GM18951 (cell line): ENCODE results near the gene TMC3.
"Not testable (repeated sequence)": the region's sequence is repeated elsewhere in the genome, so short reads cannot be mapped to it uniquely, and the experiment has no call there.

ENCODE experiments used
- POLR2A ChIP-seq: IDR thresholded peaks from 4 replicates; pipeline ENCODE4 v1.6.1; 2011; ENCODE audit warnings: mild to moderate bottlenecking; ENCODE audit not compliant: insufficient read length, insufficient read depth; ENCODE audit errors: extremely low read depth
- in situ Hi-C: fragments of 300-500 bp; cut with MboI; formaldehyde crosslinking; loops from one replicate; pipeline ENCODE4 v1.12.0; 2022; ENCODE audit warnings: low sequenced_read_pairs, mixed read lengths, inconsistent platforms; ENCODE audit not compliant: unreplicated experiment

The TMC3 gene

DNA sequence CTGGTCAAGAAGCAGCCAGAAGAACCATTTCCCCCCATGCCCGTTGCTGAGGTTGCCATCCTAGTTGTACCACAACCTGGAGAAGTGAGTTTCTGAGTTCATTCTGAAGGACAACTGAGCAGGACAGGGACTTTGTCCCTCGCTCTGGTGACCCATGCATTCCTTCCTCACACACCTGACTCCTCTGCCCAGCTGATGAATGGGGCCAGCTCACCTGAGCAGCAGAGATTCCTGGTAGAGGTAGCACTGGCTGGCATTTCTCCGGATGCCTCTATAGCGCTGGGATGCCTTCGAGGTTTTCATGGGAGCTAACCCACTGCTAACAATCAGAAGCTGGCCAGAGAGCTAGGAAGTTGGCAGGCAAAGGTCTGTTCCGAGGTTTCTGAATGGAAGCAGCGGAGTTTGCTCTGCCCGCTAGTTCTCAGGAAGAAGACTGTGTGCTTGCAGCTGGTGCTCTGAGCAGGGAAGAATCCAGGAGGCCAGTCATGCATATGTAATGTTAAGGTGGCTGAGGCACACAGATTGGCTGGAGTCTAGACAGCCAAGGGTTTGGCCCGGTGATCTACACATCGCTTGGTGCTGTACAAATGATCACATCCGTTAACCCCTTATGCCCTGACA is at the start of gene TMC3:
TSS of gene TMC3 (minus strand) at position 439 of the 621 bp plus-strand sequence. CDS start at position 303, 136 bp downstream.
- in situ Hi-C loops = no loop called here
- TF ChIP-seq POLR2A = no peak

DNA sequence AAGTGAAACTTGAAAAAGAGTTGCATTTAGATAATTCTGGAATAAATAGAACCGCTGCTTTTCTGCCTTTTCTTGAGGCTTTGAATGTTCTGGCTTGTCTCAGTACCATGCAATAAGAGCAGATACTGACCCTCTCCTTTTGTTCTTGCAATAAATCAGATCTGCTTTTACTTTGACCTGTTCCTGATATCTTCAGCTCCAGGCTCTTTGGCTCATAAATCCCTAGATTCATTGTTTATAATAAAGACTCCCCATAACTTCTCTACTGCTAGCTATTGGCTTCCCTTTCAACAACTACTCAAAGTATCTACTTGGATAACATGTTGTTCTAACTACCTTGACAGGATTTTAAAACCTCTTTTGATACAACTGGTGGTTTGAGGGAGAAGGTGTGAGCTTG is 47.4 kb upstream of the TMC3 start:
- in situ Hi-C loops = no loop called here
- no peak for TF ChIP-seq POLR2A

DNA sequence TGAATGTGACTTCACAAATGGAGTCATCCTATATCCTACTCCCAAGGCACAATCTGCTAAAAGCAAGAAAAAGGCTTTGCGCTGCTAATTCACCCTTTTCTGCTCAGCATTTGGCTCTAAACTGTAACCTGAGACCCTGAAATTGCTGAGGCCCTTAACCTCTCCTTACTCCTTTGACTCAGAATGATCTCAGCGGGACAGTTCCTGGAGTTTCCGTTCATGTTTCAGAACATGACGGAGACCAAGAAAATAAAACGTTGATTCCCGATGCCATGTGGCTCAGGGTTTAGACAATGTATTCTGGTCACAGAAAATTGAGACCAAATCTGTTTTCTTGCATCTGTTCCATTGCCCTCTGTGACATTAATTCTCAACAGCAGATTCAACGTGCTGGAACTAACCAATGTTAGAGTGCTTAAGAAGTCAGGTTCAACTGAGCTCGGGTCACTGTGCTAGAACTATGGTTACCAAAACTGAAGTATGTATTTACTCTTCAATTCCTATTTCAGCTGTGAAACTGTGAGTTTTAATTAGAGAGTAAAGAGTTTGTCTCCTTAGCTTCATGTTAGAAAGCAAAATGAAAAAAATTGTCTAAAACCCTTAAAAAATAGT is 45.4 kb upstream of the TMC3 start:
- in situ Hi-C loops = no loop called here
- no peak for TF ChIP-seq POLR2A

DNA sequence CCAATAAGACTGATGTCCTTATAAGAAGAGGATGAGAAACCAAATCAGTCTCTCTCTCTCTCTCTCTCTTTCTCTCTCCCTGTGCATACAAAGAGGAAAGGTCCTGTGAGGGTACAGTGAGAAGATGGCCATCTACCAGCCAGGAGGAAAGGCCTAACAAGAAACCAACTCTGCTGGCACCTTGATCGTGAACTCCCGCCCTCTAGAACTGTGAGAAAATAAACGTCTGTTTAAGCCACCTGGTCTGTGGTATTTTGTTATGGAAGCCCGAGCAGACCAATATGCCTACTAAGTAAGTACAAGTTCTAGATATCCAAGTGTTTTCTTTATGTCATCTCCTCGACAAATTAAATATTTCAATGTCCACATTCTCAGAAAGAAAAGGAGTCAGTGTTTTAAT is 44.9 kb upstream of the TMC3 start:
- no peak for TF ChIP-seq POLR2A
- in situ Hi-C loops = no loop called here

DNA sequence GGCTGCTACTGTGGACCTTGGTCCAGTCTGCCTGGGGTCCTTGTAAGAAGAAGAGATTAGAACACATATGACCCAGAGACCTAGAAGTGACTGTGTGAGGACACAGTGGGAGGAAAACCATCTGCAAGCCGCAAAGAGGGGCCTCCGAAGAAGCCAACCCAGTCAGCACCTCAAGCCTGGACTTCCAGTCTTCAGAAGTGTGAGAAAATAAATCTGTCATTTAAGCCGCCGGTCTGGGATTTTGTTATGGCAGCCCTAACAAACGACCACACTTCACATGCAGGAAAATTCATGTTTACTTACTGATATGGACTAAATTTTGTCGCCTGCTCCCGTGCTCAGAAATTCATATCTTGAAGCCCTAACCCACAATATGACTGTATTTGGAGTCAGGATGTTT is 44.4 kb upstream of the TMC3 start:
- no peak for TF ChIP-seq POLR2A

DNA sequence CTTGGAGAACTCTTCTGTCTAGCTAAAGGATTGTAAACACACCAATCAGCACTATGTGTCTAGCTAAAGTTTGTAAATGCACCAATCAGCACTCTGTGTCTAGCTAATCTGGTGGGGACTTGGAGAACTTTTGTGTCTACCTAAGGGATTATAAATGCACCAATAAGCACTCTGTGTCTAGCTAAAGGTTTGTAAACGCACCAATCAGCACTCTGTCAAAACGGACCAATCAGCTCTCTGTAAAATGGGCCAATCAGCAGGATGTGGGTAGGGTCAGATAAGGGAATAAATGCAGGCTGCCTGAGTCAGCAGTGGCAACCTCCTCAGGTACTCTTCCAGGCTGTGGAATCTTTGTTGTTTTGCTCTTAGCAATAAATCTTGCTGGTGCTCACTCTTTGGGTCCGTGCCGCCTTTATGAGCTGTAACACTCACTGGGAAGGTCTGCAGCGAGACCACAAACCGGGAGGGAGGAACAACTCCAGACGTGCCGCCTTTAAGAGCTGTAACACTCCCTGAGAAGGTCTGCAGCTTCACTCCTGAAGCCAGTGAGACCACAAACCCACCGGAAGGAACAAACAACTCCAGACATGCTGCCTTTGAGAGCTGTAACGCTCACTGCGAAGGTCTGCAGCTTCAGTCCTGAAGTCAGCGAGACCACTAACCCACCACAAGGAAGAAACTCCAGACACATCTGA is 40.4 kb upstream of the TMC3 start:
- in situ Hi-C loops = not testable (repeated sequence)

More for the DNA sequence above, 44.4 kb upstream of the TMC3 start:
- in situ Hi-C loops = no loop called here

DNA sequence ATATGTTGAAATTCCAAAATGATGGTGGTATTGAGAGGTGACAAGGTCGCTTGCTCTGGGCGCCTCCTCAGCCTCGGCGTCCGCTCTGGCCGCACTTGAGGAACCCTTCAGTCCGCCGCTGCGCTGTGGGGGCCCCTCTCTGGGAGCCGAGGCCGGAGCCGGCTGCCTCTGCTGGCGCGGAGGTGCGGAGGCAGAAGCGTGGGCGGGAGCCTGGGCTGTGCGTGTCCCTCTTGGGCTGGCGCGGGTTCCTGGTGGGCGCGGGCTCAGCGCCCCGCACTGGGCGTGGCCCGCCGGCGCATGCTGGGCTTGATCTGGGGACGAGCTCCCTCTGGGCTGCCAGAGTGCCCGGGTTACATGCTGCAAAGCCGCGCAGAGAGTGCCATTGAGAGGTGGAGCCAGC is 39.8 kb upstream of the TMC3 start:
- in situ Hi-C loops = no loop called here
- no peak for TF ChIP-seq POLR2A

DNA sequence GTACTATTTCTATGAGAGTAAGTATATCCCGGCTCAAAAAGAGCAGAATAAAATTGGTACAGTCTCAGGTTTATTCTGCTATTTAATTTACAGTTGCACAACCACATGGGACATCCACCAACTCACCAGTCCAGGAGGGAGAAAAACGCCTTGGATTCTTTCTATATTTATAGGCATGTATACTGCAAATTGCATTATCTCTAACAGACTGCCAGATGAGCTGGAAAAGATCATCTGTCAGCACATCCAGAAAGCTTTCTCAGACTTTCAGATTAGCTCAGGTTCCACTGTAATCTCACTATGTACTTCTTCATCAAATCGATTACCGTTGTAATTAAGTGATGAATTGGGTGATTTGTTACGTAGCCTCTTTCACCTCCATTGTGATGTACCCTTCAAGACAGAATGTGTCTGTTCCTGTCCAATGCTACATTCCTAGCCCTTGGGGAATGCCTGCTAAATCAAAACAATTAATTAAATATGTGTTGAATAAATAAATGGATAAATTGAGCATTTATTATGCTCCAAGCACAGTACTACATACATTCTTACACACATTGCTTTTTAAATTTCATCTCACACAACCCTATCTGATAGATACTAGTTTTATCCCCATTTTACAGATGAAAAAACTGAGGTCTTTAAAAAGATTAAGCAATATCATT is 38.1 kb upstream of the TMC3 start:
- TF ChIP-seq POLR2A = no peak
- in situ Hi-C loops = no loop called here

DNA sequence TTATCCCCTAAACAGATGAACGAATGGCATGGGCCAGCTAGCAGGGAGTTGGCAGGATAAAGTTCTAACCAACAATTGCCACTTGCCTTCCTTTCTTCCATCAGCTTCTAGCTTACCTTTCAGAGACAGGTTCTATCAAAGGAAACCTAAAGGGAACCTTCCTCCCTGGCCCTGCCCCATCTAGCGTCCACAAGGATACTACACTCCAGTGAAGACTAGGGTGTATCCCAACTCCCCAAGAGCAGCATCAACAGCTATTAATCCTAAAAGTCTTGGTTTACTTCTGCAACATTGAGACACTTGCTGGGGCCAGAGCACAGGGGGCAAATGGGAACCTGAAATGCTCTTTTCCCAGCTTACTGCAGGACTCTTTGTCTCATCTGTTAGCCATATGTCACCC is 37.0 kb upstream of the TMC3 start:
- in situ Hi-C loops = no loop called here
- TF ChIP-seq POLR2A = no peak

DNA sequence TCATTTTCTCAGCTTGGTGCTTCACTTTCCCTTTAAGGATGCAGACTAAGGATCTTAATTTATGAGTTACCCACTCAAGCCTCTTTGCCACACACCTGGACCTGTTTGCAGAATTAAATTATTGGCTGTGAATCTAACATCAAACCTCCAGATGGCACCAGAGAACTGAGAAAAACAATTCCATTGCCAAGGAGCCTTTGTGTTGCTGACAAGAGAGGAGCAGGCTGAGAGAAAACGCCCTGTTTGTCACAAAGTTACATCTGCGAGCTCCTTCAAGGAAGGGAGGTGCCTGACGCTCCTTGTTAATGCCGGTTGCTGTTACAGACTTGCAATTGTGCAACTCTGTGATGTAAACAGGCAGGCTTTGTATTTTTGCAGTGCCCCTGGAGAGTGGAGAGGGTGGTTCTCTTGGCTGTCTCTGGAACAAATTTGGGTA is 36.3 kb upstream of the TMC3 start:
- TF ChIP-seq POLR2A = no peak
- in situ Hi-C loops = no loop called here

DNA sequence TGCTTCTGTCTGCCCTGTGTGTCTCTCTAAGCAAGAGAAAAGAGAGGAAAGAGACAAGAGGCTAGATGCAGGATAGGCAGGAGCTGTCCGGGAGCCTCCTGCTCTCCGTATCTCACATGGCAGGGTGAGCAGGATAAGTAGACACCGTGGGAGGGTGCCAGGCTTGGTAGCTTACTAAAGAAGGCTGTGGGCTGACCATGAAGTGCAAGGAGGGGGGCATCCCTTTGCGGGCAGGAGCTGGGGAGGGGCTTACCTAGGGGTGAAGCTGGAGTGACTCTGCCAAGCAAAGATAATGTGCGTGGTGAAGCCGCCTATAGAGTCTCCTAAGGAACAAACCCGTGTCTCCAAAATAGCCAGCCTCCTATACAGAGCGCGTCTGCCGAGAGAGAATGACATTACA is 33.7 kb upstream of the TMC3 start:
- TF ChIP-seq POLR2A = no peak
- in situ Hi-C loops = no loop called here

DNA sequence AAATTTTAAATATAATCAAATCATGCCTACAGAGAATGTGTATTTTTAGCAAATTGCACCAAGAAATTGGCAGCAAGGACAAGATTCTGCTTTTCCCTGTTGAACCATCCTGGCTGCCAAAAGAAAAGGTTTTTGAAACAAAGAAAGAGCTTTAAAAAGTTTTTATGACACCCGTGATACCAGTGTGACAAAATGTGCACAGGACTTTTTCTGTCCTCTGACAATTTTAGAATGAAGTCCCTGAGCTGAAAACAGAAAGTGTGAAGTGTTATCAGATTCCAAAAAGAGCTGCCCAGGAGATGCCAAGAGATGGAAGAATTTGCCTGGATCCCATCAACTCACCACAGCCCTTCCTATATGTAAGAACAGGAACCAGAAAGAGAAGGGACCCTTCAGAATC is 33.2 kb upstream of the TMC3 start:
- TF ChIP-seq POLR2A = no peak
- in situ Hi-C loops = no loop called here

DNA sequence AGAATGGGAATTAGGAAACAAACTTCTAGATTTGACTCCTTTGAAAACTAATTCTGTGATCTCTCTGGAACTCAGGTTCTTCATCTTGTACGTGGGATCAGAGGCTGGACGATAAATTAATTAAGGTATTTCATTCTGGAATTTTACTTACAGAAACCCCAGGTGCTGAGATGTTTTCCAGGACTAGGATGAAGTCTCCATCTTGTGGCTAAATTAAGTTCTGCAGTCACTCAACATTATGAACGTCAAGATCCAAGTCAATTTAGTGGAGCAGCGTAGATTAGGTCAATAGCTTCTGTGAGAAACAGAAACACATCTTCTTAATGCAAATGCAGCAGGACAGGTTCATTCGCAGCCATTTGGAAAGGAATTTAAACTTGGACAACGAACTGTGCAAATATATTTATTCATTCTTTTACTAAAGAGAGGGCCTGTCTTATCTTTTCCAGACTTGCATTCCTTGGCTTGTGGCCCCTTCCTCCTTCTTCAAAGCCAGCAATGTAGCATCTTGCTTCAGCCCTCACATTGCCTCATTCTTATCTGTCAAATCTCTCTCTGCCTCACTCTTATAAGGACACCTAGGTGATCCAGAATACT is 26.7 kb upstream of the TMC3 start:
- in situ Hi-C loops = no loop called here
- TF ChIP-seq POLR2A = no peak
